Measurements from ENCODE around the gene CFAP58.

The CFAP58 gene

DNA sequence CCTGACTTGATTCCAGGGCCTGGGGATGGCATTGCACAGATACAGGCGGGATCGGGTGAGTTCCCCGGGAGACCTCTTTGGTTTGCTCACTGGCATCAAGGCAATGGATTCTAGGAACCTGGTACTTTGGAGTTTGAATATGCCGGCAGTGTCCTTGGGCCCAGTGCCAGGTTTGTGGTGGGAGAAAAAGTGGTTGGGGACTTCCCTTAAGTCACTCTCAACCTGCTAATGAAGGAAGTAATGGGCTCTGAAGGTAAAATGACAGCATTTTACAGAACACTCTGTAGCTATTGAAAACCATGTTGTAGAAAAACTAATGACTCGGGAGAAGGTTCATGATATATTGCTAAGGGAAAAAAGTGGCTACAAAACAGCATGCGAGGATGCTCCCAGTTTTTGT lies 129.9 kb downstream of the CFAP58 start:
- no peak for DNase-seq (ENCODE audit: low read depth, low spot score)

DNA sequence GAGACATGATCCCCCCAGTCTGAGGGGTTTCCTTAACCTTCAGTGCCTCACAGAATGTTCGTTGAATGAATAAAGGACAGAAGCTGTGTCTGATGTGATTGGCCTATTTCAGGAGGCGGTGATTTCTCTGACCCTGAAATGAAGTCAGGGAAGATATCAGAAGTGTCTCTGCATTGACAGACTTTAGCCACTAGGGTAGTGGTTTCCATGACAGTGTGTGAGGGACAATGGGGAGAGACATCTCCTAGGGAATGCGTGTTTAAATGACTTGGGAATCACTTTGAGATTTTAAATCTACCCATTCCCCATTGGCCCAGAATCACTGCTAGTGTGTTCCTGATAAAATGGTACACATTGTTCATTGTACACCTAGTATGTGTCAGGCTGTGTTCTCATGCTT lies 132.0 kb downstream of the CFAP58 start:
- no peak for DNase-seq (ENCODE audit: low read depth, low spot score)

DNA sequence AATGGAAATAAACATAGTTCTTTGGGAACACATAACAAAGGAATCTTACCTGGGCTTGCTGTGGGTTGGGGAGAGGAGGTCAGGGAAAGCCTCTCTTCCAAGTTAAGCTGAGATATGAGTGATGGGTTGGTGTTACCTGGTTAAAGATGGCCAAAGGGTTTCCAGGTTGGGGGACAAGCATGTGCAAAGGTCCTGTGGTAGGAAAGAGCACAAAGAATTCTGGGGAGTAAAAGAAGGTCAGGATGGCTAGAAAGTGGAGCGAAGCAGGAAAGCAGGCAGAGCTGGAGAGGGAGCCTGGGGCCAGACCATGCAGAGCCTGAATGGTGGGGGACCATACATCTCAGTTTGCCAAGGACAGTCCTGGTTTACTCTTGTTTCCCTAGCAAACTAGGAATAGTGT lies 133.2 kb downstream of the CFAP58 start:
- no peak for DNase-seq (ENCODE audit: low read depth, low spot score)

DNA sequence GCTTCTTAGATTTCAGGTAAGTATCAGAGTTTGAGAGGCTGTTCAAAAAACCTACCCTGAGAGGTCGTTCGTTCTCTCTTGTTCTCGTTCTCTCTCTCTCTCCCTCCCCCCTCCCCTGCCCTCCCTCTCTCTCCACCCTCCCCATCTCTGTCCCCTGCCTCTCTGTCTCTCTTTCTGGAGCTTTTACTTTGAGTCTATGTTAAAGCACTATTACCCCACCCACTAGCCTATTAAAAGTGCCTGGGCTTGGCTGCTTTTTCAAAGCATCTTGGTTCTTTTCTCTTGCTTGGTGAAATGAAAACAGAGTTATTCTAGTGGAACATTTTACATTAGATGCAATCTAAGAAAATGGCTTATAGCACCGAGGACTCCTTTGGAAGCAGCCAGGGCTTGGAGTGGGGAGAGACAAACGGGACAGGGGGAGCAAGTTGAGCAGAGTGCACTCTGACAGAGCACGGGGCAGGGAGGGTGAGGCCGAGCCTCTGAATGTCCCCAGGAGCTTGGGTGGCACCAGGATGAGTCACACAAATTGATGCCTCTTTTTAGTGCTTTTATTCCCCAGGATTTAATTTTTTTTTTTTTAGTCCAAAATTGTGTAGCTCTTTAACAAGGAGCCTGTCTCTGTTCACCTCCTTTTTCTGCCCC lies 134.3 kb downstream of the CFAP58 start:
- no peak for DNase-seq (ENCODE audit: low read depth, low spot score)

DNA sequence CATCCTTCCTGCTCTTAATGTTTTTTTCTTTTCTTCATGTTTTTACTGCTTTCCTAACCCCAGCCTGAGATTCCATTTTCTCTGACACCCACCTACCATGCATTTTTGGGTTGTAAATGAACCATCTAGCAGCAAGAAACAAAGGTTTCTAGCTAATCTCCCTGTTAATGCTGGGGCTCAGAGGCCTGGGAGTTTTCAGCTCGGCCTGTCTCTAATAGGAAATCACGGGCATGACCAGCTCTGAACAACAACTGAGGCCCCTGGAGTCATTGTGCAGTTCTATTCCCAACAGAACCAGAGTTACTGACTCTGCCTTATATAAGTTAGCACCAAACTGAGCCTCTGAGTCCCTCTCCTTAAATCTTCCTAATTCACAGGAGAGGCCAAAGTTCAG lies 134.8 kb downstream of the CFAP58 start:
- no peak for DNase-seq (ENCODE audit: low read depth, low spot score)

DNA sequence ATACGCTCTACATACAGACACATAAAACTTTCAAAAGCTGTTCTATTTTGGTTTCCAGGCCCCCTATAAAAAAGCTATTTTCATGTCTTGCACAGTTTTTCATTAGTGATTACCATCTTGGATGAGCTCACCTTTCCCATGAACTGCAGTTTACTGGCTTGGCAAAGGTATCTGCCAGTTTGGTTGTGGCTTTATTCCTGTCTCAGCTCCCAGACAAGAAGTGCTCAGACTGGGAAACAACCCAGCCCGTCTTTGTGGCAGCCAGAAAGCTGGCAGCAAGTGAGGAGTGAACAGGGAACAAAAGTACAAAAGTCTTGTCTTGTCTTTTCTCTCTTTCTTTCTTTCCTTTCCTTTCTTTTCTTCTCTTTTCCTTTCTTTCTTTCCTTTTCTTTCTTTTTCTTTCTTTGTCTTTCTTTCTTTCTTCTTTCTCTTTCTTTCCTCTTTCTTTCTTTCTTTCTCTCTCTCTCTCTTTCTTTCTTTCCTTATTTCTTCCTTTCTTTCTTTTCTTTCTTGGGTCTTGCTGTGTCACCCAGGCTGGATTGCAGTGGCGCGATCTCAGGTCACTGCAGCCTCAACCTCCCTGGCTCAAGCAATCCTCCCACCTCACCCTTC lies 138.8 kb downstream of the CFAP58 start:
- DNase-seq (ENCODE audit: low read depth, low spot score), result no peak

DNA sequence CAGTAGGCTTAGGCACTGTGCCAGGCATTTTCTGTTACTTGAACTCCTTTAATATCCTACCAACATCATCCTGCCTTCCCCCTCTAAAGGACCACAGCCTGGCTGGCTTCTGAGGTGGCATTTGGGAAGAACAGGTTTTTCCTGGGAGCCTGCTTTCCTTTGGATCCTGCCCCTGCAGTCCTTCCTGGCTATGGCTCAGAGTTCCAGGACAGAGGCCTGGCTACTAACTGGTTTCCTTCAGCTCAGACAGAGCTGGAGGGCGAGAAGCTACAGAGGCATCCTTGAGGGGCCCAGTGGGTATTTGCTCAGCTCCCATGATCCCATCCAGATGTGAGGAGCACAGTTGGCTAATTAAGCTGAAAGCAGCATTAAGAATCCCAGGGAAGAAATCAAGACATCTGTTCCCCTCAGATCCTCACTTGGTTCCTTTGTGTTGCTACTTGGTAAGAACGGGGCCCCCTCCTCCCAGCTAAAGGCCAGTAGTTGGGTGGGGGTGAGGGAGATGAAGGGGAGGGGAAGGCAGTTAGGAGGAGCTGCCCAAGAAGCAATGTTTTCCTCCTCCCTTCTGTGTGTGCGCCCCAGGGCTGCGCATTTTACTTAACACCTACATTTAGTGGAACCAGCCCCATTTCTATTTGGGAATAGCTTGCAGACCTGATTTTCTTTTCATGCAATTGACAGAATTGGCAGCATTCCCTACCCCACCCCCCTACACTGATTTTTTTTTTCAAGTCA lies 144.9 kb downstream of the CFAP58 start:
- no peak for DNase-seq (ENCODE audit: low read depth, low spot score)

DNA sequence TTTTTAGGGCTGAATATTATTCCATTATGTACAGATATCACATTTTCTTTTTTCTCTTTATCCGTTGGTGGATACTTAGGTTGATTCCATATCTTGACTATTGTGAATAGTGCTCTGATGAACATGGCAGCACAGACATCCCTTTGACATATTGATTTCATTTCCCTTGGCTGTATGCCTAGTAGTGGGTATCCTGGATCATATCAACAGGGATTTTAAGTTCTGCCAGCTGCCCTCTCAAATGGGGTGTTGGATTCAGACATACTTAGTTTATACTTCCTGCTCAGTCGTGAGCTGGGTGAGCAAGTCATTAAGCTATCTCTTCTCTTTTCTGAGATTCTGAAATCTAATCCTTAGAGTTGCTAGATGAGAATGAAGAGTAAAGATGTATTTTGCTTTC lies 147.8 kb downstream of the CFAP58 start:
- no peak for DNase-seq (ENCODE audit: low read depth, low spot score)

DNA sequence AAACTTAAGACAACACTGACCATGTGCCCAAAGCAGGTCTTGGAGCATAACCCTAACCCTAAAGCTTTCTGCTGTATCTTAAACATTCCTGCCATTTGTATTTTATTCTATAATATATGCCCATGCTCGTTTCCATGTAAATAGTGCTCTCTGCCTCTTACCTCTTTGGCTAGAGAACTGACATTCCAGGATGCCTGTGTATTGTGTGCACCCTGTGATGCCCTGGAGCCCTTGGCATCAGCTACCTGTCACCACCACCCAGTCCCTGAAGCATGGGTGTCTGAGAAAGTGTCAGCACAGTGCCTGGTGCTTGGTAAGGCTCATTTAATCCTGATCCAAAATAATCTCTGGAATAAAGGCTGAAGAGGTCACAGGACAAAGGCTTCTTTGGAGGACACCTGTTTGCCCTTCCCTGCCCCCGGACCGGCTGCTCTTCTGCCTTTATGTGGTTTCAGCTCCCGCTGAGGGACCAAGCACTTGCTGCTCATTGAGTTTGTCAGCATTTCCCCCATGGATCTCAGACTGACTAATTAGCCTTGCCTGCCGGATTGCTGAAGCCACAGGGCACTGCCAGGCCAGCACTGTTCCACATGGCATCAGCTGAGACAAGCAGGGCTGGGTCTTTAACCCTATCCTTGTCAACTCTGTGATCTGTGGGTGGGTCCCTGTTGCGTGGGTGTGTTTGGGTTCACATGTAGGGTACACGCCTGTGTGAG lies 148.4 kb downstream of the CFAP58 start:
- no peak for DNase-seq (ENCODE audit: low read depth, low spot score)

DNA sequence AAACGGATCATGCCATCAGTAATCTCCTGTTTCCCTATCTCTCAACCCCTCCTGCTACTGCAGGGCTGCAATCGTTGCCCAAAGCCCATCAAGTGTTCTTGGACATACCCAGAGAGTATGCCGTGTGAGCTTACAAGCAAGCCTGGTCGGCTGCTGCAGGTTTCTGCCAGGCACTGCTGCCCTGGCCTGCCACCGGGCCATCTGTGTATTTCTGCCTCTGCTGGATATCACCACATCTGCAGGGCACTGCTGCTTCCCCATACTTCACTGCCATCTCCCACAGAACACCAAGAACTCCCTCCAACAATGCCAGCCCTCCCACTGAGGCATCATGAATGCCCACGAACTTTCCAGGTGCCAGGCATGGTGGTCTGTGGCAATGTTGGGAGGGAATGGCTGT lies 149.3 kb downstream of the CFAP58 start:
- DNase-seq (ENCODE audit: low read depth, low spot score), result no peak
